Measurements from ENCODE around the gene ROBO1. TPM values are rescaled to one million over a fixed set of nuclear protein-coding genes. Genes with fewer than 3 reads are reported as not detected.

ROBO1 gene
- total RNA-seq, 4 donors from 2014 or later: 8.6 to 26.3 (median 16.6) TPM

GRCh38 chr3:79263423-79263822 is 504.4 kb downstream of the ROBO1 start:
- intact Hi-C loops (cut with DNase I): no loop called here
- H3K27me3 ChIP-seq: no peaks in the 10 kb centered on the region
- H3K27ac ChIP-seq: no peak overlapping the region
- no peaks in the 10 kb centered on the region for H3K4me1 ChIP-seq
- H3K4me3 ChIP-seq (replicated peaks in 1 of 3): no peak overlapping the region
- 51 to 56% methylated on average over 1 of the region's 1 CpG for WGBS, 2 donors
- DNase-seq: no peak
- no peaks in the 10 kb centered on the region for H3K9me3 ChIP-seq
- no peak for TF ChIP-seq CTCF (IDR thresholded peaks at IDR 0.05)
- no peak for TF ChIP-seq POLR2A (IDR thresholded peaks at IDR 0.05)
- no peaks in the 10 kb centered on the region for H3K36me3 ChIP-seq

- intact Hi-C loops (cut with DNase I): no loop called here
- Histone ChIP-seq H3K4me3 (replicated peaks in 1 of 3) (no peak overlapping the region), H3K27me3 (no peaks in the 10 kb centered on the region), H3K9me3 (no peaks in the 10 kb centered on the region), H3K36me3 (no peaks in the 10 kb centered on the region), H3K27ac (no peak overlapping the region), H3K4me1 (no peaks in the 10 kb centered on the region)
- 93 to 96% methylated on average over 1 of the region's 1 CpG for WGBS, 2 donors
- TF ChIP-seq CTCF (IDR thresholded peaks at IDR 0.05): no peak
- TF ChIP-seq POLR2A (IDR thresholded peaks at IDR 0.05): no peak
- no peak for DNase-seq
These were observed 509.3 kb downstream of the ROBO1 start for GRCh38 chr3:79258479-79258878.

- WGBS, 2 donors: 84 to 87% methylated on average over 1 of the region's 1 CpG
- Histone ChIP-seq H3K36me3 (no peaks in the 10 kb centered on the region), H3K27ac (no peak overlapping the region), H3K27me3 (no peaks in the 10 kb centered on the region), H3K4me1 (no peaks in the 10 kb centered on the region), H3K4me3 (replicated peaks in 1 of 3) (no peak overlapping the region), H3K9me3 (no peaks in the 10 kb centered on the region)
- TF ChIP-seq POLR2A (IDR thresholded peaks at IDR 0.05) (no peak), CTCF (IDR thresholded peaks at IDR 0.05) (no peak)
- intact Hi-C loops (cut with DNase I): no loop called here
- no peak for DNase-seq
These were observed 510.0 kb downstream of the ROBO1 start for GRCh38 chr3:79257791-79258190.

GRCh38 chr3:79255702-79256101 is 512.1 kb downstream of the ROBO1 start:
- TF ChIP-seq CTCF (IDR thresholded peaks at IDR 0.05): no peak
- no peak for TF ChIP-seq POLR2A (IDR thresholded peaks at IDR 0.05)
- Histone ChIP-seq H3K4me3 (replicated peaks in 1 of 3) (no peak overlapping the region), H3K27ac (no peak overlapping the region), H3K9me3 (no peaks in the 10 kb centered on the region), H3K36me3 (no peaks in the 10 kb centered on the region), H3K27me3 (no peaks in the 10 kb centered on the region), H3K4me1 (no peaks in the 10 kb centered on the region)
- intact Hi-C loops (cut with DNase I): no loop called here
- DNase-seq: no peak
- WGBS, 2 donors: 93 to 96% methylated on average over 2 of the region's 2 CpGs

GRCh38 chr3:79255292-79255691 is 512.5 kb downstream of the ROBO1 start:
- no peaks in the 10 kb centered on the region for H3K9me3 ChIP-seq
- no peak for DNase-seq
- no peaks in the 10 kb centered on the region for H3K36me3 ChIP-seq
- no peak overlapping the region for H3K4me3 ChIP-seq (replicated peaks in 1 of 3)
- TF ChIP-seq CTCF (IDR thresholded peaks at IDR 0.05) (no peak), POLR2A (IDR thresholded peaks at IDR 0.05) (no peak)
- H3K27me3 ChIP-seq: no peaks in the 10 kb centered on the region
- H3K27ac ChIP-seq: no peak overlapping the region
- no peaks in the 10 kb centered on the region for H3K4me1 ChIP-seq
- 94 to 95% methylated on average over 5 of the region's 5 CpGs for WGBS, 2 donors
- intact Hi-C loops (cut with DNase I): no loop called here

Measured in thyroid gland (tissue), 4 donors.